K562 (cell line): ENCODE measurements around the gene DBNDD2.

Source experiments
- ATF2 ChIP-seq: sonication (generic); formaldehyde crosslinking; IDR thresholded peaks from 2 replicates; pipeline ENCODE4 v1.8.1; 2022; ENCODE audit warnings: missing genetic modification reagents
- ATF3 ChIP-seq, 2 experiments: fragments of 450-650 bp in 1 of 2; sonication (generic) in 1 of 2; formaldehyde crosslinking in 1 of 2; IDR thresholded peaks in 1 of 2; conservative IDR thresholded peaks in 1 of 2; 2 replicates each; pipeline versions ENCODE4 v1.6.1 to v1.8.1; 2016 to 2023; ENCODE audit warnings: mild to moderate bottlenecking in 2 of 2, moderate library complexity in 2 of 2, inconsistent platforms in 1 of 2, missing genetic modification reagents in 1 of 2
- BRCA1 ChIP-seq, 2 experiments: fragments of 450-650 bp in 1 of 2; sonication (generic) in 1 of 2; formaldehyde crosslinking in 1 of 2; IDR thresholded peaks; 2 replicates each; pipeline versions ENCODE4 v1.5.0 to v1.6.1; 2017 to 2020; ENCODE audit warnings: mild to moderate bottlenecking in 1 of 2, missing genetic modification reagents in 1 of 2
- CREM ChIP-seq: IDR thresholded peaks from 2 replicates; pipeline ENCODE4 v1.6.1; 2014; ENCODE audit warnings: antibody characterized with exemption, low read depth
- EZH2 ChIP-seq: IDR thresholded peaks from 2 replicates; pipeline ENCODE4 v1.6.1; 2012; ENCODE audit warnings: low read depth, mild to moderate bottlenecking, inconsistent platforms, low read length, borderline replicate concordance
- FIP1L1 ChIP-seq: fragments of 200-400 bp; formaldehyde crosslinking; IDR thresholded peaks from 2 replicates; pipeline ENCODE4 v1.6.1; 2018; ENCODE audit warnings: mild to moderate bottlenecking, low read depth, low read length; ENCODE audit not compliant: poor library complexity, severe bottlenecking
- FOXA1 ChIP-seq: fragments of 450-650 bp; IDR thresholded peaks from 2 replicates; pipeline ENCODE4 v1.6.1; 2016; ENCODE audit warnings: mild to moderate bottlenecking, borderline replicate concordance
- HMGN3 ChIP-seq: IDR thresholded peaks from 2 replicates; pipeline ENCODE4 v1.6.1; 2011; ENCODE audit warnings: borderline replicate concordance, low read depth, mild to moderate bottlenecking, mixed read lengths, low read length; ENCODE audit not compliant: insufficient read length; ENCODE audit errors: extremely low read depth
- RFX5 ChIP-seq: IDR thresholded peaks from 2 replicates; pipeline ENCODE4 v1.6.1; 2011; ENCODE audit warnings: low read depth, mild to moderate bottlenecking, improper control_type of control experiment, low read length
- TF ChIP-seq, protein P1 (sequence below): sonication (generic); formaldehyde crosslinking; IDR thresholded peaks from 2 replicates; pipeline ENCODE4 v1.5.0; 2020; ENCODE audit warnings: missing genetic modification reagents

DNA sequence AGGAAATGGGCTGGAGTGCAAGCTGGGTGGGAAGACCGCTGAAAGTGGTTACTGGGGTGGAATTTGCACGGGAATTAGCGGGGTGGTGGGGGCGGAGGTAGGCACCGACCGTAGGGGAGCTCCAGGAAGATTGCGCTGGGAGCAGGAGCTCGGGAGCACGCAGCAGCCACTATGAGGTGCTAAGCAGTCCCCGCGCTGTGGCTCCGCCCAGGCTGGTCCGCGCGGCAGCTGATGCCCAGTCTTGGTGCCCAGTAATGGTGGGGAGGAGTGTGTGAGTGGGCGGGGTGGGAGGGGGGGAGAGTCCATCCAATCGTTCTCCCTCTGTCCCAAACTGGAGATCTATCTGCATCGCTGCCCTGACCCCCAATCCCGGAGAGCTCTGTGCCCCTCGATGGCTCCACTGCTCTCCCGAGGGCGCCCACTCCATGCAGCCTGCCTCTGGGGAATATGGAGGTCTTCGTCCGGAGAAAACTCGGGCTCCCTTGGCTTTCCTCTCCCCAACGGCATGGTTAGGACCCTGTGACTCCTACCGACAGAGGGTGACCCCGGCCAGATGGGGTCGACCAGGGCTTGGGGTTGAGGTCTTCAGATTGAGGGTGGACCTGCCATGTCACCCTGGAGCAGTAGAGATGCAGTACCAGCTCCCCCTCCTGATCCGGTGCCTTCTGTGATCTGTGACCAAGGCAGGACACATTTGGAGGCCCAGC, 35.3 kb upstream of the DBNDD2 start:
- TF ChIP-seq CREM (no peak), ATF3 (IDR thresholded peaks at IDR 0.05) (no peak), ATF3 (CRISPR knock-in tag; conservative IDR thresholded peaks at IDR 0.05) (no peak), EZH2 (no peak), BRCA1 (IDR thresholded peaks at IDR 0.05) (no peak), BRCA1 (CRISPR knock-in tag; IDR thresholded peaks at IDR 0.05) (no peak), RFX5 (no peak), HMGN3 (no peak), FIP1L1 (no peak), ATF2 (CRISPR knock-in tag) (no peak), FOXA1 (no peak)
- TF ChIP-seq, protein P1, sequence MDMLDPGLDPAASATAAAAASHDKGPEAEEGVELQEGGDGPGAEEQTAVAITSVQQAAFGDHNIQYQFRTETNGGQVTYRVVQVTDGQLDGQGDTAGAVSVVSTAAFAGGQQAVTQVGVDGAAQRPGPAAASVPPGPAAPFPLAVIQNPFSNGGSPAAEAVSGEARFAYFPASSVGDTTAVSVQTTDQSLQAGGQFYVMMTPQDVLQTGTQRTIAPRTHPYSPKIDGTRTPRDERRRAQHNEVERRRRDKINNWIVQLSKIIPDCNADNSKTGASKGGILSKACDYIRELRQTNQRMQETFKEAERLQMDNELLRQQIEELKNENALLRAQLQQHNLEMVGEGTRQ (CRISPR knock-in tag) = no peak
